K562 (cell line): Measurements from ENCODE around the gene TMEM234. TPM values are rescaled to one million over a fixed set of nuclear protein-coding genes. Genes with fewer than 3 reads are reported as not detected.

Experiments
- CBX5 ChIP-seq: IDR thresholded peaks from 2 replicates; pipeline ENCODE4 v1.6.1; 2014; ENCODE audit warnings: low read depth, borderline replicate concordance
- CCNT2 ChIP-seq: IDR thresholded peaks from 2 replicates; pipeline ENCODE4 v1.6.1; 2011; ENCODE audit warnings: borderline replicate concordance, low read depth, mild to moderate bottlenecking, moderate library complexity, mixed read lengths, low read length; ENCODE audit not compliant: insufficient read length; ENCODE audit errors: extremely low read depth
- FOXA1 ChIP-seq: fragments of 450-650 bp; IDR thresholded peaks from 2 replicates; pipeline ENCODE4 v1.6.1; 2016; ENCODE audit warnings: mild to moderate bottlenecking, borderline replicate concordance
- KDM4B ChIP-seq, 2 experiments: fragments of 450-650 bp in 1 of 2; sonication (generic) in 1 of 2; IDR thresholded peaks; 2 replicates each; pipeline ENCODE4 v1.6.1; 2016 to 2017; ENCODE audit warnings: borderline replicate concordance in 2 of 2, antibody characterized with exemption in 1 of 2, low read depth in 1 of 2, mild to moderate bottlenecking in 1 of 2
- MYNN ChIP-seq, 2 experiments: sonication (generic); formaldehyde crosslinking in 1 of 2; IDR thresholded peaks; 2 replicates each; pipeline versions ENCODE4 v1.5.0 to v1.6.1; 2016 to 2020; ENCODE audit warnings: antibody characterized with exemption in 1 of 2, missing genetic modification reagents in 1 of 2
- NFIC ChIP-seq: fragments of 450-650 bp; IDR thresholded peaks from 2 replicates; pipeline ENCODE4 v1.6.1; 2017; ENCODE audit warnings: mild to moderate bottlenecking, inconsistent platforms
- NR4A1 ChIP-seq, 2 experiments: fragments of 250-450 bp in 1 of 2; fragments of 450-650 bp in 1 of 2; sonication (Bioruptor Pico) in 1 of 2; IDR thresholded peaks; 2 replicates each; pipeline versions ENCODE4 v1.4.0 to v1.6.1; 2016 to 2020; ENCODE audit warnings: mild to moderate bottlenecking in 2 of 2, missing compliant biosample characterization in 1 of 2, missing genetic modification characterization in 1 of 2, moderate library complexity in 1 of 2
- TAF9B ChIP-seq: fragments of 450-650 bp; IDR thresholded peaks from 2 replicates; pipeline ENCODE4 v1.6.1; 2018; ENCODE audit warnings: mild to moderate bottlenecking; ENCODE audit not compliant: partially characterized antibody
- TSC22D4 ChIP-seq: fragments of 450-650 bp; IDR thresholded peaks from 2 replicates; pipeline ENCODE4 v1.6.1; 2016; ENCODE audit warnings: missing genetic modification characterization, missing biosample characterization, control low read depth
- polyA plus RNA-seq, 8 experiments: library from polyadenylated mRNA; depleted of rRNA in 4 of 8; stranded (reverse) in 5 of 8; unstranded in 3 of 8; fragments of >200 nt; fragmentation: Nextera tagmentation in 2 of 8; fragmentation: Illumina TruSeq in 1 of 8; extraction: Ambion mirVana in 2 of 8; extraction: Trizol in 1 of 8; gene quantifications; 2 replicates each; pipeline versions ENCODE4 v1.2.1 to v1.2.3, GENCODE V29; 2011 to 2014; ENCODE audit warnings: inconsistent platforms in 1 of 8, missing spikeins in 1 of 8
- total RNA-seq, 7 experiments: library from RNA; depleted of rRNA in 6 of 7; stranded (reverse); fragments of >200 nt in 6 of 7; fragmentation: Illumina TruSeq in 2 of 7; extraction: Trizol in 2 of 7; gene quantifications; 2 replicates each; pipeline versions ENCODE4 v1.2.1 to v1.2.3, GENCODE V29; 2011 to 2021; ENCODE audit warnings: low replicate concordance in 1 of 7
- TF ChIP-seq, protein P1 (sequence below), 2 experiments: fragments of 450-650 bp; formaldehyde crosslinking in 1 of 2; IDR thresholded peaks; 2 replicates each; pipeline versions ENCODE4 v1.4.0 to v1.6.1; 2014 to 2020; ENCODE audit warnings: mild to moderate bottlenecking in 2 of 2, borderline replicate concordance in 1 of 2, low read depth in 1 of 2
- TF ChIP-seq, protein P2 (sequence below): fragments of 450-650 bp; formaldehyde crosslinking; IDR thresholded peaks from 2 replicates; pipeline ENCODE4 v1.4.0; 2020; ENCODE audit warnings: mild to moderate bottlenecking, moderate library complexity
- TF ChIP-seq, protein P3 (sequence below): fragments of 250-450 bp; sonication (Bioruptor Pico); IDR thresholded peaks from 2 replicates; pipeline ENCODE4 v1.8.0; 2021; ENCODE audit warnings: moderate library complexity, mild to moderate bottlenecking, inconsistent platforms

The TMEM234 gene
- total and polyA plus RNA-seq, 9 of the 15 experiments (the other 6 are each of a cell fraction or from before 2014, with no cell fraction given), result 5.0 to 12.9 (median 7.6) TPM

DNA sequence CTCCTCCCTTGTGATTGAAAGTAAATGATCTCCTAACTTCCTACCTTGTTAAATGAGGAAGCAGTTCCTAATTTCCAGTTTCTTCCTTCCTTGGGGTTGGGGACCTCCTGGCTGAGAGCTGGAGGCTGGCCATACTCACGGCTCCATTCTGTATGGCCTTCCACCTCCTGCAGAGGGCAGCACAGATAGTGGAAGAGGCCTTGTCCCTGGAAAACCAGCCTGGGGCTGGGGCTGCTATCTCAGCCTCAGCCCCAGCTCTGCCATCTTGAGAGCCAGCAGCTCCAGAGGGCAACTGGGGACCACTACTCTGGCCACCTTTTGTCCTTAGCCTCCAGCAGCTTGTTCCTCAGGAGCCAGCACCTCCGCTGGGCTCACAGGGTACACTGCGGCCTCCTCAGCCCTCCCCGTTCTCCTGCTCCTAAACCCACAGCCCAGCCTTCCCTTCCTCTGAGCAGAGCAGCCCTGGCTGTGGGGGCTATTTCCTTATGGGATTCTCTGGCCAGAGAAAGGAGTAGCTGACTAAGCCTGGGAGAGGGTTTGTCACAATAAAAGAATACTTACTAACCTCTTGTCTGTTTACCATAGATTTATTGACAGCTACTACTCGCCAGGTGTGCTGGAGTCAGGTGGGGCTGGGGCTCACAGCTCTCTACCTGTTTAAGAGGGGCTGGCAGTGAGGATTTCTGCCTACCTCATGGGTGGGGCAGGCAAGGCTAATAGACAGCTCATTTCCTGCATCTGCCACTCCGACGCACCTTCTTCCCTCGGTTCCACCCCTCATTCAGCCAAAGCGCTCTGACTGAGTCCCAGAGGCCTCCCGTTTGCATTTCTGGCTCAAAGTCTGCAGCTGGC lies 6.3 kb downstream of the TMEM234 start (continued):
- TF ChIP-seq, protein P1, sequence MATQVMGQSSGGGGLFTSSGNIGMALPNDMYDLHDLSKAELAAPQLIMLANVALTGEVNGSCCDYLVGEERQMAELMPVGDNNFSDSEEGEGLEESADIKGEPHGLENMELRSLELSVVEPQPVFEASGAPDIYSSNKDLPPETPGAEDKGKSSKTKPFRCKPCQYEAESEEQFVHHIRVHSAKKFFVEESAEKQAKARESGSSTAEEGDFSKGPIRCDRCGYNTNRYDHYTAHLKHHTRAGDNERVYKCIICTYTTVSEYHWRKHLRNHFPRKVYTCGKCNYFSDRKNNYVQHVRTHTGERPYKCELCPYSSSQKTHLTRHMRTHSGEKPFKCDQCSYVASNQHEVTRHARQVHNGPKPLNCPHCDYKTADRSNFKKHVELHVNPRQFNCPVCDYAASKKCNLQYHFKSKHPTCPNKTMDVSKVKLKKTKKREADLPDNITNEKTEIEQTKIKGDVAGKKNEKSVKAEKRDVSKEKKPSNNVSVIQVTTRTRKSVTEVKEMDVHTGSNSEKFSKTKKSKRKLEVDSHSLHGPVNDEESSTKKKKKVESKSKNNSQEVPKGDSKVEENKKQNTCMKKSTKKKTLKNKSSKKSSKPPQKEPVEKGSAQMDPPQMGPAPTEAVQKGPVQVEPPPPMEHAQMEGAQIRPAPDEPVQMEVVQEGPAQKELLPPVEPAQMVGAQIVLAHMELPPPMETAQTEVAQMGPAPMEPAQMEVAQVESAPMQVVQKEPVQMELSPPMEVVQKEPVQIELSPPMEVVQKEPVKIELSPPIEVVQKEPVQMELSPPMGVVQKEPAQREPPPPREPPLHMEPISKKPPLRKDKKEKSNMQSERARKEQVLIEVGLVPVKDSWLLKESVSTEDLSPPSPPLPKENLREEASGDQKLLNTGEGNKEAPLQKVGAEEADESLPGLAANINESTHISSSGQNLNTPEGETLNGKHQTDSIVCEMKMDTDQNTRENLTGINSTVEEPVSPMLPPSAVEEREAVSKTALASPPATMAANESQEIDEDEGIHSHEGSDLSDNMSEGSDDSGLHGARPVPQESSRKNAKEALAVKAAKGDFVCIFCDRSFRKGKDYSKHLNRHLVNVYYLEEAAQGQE (IDR thresholded peaks at IDR 0.05; ENCODE audit: borderline replicate concordance), result peak; percentile 88
- TF ChIP-seq, protein P1 (CRISPR knock-in tag; IDR thresholded peaks at IDR 0.05; ENCODE audit: low read depth), result no peak
- TF ChIP-seq CCNT2, result no peak
- TF ChIP-seq, protein P2, sequence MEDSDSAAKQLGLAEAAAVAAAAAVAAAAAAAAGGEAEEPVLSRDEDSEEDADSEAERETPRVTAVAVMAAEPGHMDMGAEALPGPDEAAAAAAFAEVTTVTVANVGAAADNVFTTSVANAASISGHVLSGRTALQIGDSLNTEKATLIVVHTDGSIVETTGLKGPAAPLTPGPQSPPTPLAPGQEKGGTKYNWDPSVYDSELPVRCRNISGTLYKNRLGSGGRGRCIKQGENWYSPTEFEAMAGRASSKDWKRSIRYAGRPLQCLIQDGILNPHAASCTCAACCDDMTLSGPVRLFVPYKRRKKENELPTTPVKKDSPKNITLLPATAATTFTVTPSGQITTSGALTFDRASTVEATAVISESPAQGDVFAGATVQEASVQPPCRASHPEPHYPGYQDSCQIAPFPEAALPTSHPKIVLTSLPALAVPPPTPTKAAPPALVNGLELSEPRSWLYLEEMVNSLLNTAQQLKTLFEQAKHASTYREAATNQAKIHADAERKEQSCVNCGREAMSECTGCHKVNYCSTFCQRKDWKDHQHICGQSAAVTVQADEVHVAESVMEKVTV, result peak; percentile 72
- no peak for TF ChIP-seq TAF9B
- no peak for TF ChIP-seq CBX5
- TF ChIP-seq, protein P3, sequence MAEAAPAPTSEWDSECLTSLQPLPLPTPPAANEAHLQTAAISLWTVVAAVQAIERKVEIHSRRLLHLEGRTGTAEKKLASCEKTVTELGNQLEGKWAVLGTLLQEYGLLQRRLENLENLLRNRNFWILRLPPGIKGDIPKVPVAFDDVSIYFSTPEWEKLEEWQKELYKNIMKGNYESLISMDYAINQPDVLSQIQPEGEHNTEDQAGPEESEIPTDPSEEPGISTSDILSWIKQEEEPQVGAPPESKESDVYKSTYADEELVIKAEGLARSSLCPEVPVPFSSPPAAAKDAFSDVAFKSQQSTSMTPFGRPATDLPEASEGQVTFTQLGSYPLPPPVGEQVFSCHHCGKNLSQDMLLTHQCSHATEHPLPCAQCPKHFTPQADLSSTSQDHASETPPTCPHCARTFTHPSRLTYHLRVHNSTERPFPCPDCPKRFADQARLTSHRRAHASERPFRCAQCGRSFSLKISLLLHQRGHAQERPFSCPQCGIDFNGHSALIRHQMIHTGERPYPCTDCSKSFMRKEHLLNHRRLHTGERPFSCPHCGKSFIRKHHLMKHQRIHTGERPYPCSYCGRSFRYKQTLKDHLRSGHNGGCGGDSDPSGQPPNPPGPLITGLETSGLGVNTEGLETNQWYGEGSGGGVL (CRISPR knock-in tag), result no peak
- no peak for TF ChIP-seq FOXA1
- TF ChIP-seq NFIC, result 0 out of 2 replicates have a peak, but pooled peaks have one; percentile 27
- no peak for TF ChIP-seq TSC22D4 (tag)
- TF ChIP-seq NR4A1 (CRISPR knock-in tag; IDR thresholded peaks at IDR 0.05), result no peak
- no peak for TF ChIP-seq NR4A1 (tag; IDR thresholded peaks at IDR 0.05)
- TF ChIP-seq KDM4B (IDR thresholded peaks at IDR 0.05; ENCODE audit: borderline replicate concordance in 2 of 2, low read depth in 1 of 2), result no peak
- TF ChIP-seq MYNN (IDR thresholded peaks at IDR 0.05), result no peak
- TF ChIP-seq MYNN (CRISPR knock-in tag; IDR thresholded peaks at IDR 0.05), result no peak
